NCI-H510A treated with DMSO at 0.1 percent for 48 hours (cell line): Measurements from ENCODE around the gene TBC1D21.
"Not testable (repeated sequence)": the region's sequence is repeated elsewhere in the genome, so short reads cannot be mapped to it uniquely, and the experiment has no call there.

ENCODE experiments used
- DNase-seq: peaks from one replicate; lab custom pipeline; 2025; lab: John Stamatoyannopoulos, UW

TBC1D21 gene

GRCh38 chr15:73930371-73930770, 57.0 kb downstream of the TBC1D21 start:
- DNase-seq: no peak

DNA sequence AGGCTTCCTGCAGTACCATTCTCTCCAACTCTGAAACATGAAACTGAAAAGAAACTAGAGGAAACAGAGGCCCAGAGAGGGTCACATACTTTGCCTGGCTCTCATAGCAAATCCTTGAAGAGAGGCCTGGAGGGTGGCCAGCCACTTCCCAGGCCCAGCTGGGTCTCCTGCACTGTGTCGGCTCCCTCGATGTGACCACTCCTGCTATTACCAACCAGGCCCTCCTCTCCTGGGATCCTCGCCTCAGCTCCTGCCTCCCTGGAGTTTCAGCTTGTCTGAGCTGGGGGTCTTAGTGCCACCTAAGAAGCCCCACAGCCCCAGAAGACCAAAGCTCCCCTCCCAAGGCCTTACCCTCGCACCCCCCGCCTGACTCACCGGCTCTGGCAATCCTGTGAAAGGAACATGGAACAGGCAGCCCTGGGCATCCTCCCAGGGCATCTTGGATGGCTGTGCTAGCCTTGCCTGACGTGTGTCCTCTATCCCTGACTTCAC, 57.5 kb downstream of the TBC1D21 start:
- no peak for DNase-seq

DNA sequence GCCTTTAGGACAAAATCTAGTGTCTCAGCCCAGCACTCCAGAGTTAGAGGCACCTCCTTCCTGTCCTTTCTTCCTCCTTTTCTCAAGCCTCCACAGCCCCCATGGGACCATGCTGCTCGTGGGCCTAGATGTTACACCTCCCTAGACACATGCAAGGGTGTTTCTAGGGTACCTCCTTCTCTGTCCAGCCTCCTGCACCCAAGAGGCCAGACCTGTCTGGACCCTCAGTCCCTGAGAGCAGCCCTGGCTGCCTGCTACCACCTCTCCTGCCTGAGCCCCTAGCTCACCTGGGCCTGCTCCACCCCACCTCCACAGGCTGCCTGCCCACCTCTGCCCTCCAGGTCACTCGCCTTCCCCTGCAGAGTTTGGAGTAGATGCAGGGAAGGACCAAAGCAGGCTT, 58.1 kb downstream of the TBC1D21 start:
- no peak for DNase-seq

- DNase-seq: no peak
Observed at GRCh38 chr15:73932381-73933191, 59.2 kb downstream of the TBC1D21 start.

GRCh38 chr15:73934281-73934680, 60.9 kb downstream of the TBC1D21 start:
- DNase-seq: no peak

- peak; percentile 26 for DNase-seq
Observed at GRCh38 chr15:73935547-73935946, 62.2 kb downstream of the TBC1D21 start.

- DNase-seq: peak; percentile 11
Observed at GRCh38 chr15:73936181-73936580, 62.8 kb downstream of the TBC1D21 start.

GRCh38 chr15:73936588-73937290, 63.4 kb downstream of the TBC1D21 start:
- DNase-seq: no peak

DNA sequence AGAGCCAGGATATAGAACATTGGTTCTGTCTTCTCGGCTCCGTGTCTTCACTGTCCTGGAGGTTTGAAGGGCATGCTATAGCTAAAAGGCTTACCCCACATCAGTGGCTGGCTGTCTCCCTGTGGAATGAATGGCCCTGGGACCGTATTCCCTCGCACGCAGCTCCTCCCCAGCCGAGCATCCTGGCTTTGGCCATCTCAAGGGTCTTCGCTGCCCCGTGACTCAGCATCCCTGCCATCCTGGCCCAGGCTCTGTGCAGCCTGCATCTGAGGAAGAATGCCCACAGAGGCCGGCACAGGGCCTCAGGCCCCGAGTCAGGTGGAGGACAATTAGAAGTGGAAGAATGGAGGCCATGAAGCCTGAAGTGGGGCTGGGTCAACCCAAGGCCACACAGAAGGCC, 63.9 kb downstream of the TBC1D21 start:
- DNase-seq: no peak

- DNase-seq: no peak
Observed at GRCh38 chr15:73937726-73938125, 64.4 kb downstream of the TBC1D21 start.

GRCh38 chr15:73938516-73938915, 65.2 kb downstream of the TBC1D21 start:
- DNase-seq: not testable (repeated sequence)
